Activated CD8-positive, alpha-beta T cell treated with anti-CD3 and anti-CD28 coated beads for 36 hours (primary cell): ENCODE results near the gene ITGA4. TPM values are rescaled to one million over a fixed set of nuclear protein-coding genes. Genes with fewer than 3 reads are reported as not detected.

Experiments used
- ATAC-seq: fragments of 200-7000 bp; cut with Tn5 transposase; one replicate; pipeline ENCODE4 v1.10.0; 2021; ENCODE audit warnings: mild to moderate bottlenecking, moderate library complexity
- CTCF ChIA-PET: fragments of 350-600 bp; sonication (Branson Sonifier 250); formaldehyde crosslinking; loops from one replicate; lab custom pipeline; 2021; ENCODE audit warnings: antibody characterized with exemption; lab: Charles Lee
- POLR2A ChIA-PET: fragments of 350-600 bp; sonication (Branson Sonifier 250); formaldehyde crosslinking; loops from one replicate; lab custom pipeline; 2021; ENCODE audit warnings: antibody characterized with exemption; lab: Charles Lee
- DNase-seq: peaks from one replicate; pipeline ENCODE4 v3.0.0-alpha.2; 2020
- H3K27ac Mint-ChIP-seq: one replicate; pipeline ENCODE4 v1.8.0; 2021; ENCODE audit warnings: mild to moderate bottlenecking, mixed read lengths
- H3K27me3 Mint-ChIP-seq: one replicate; pipeline ENCODE4 v1.8.0; 2021; ENCODE audit warnings: mixed read lengths
- H3K36me3 Mint-ChIP-seq: one replicate; pipeline ENCODE4 v1.8.0; 2021; ENCODE audit warnings: low read depth, mixed read lengths
- H3K4me1 Mint-ChIP-seq: one replicate; pipeline ENCODE4 v1.8.0; 2021; ENCODE audit warnings: low read depth, mixed read lengths
- H3K4me3 Mint-ChIP-seq: one replicate; pipeline ENCODE4 v1.8.0; 2021; ENCODE audit warnings: mild to moderate bottlenecking, moderate library complexity, mixed read lengths
- H3K9me3 Mint-ChIP-seq: one replicate; pipeline ENCODE4 v1.8.0; 2021; ENCODE audit warnings: mixed read lengths
- intact Hi-C: fragments of 100-400 bp; cut with micrococcal nuclease; formaldehyde crosslinking; loops from one replicate; pipeline ENCODE4 v1.10.0; 2022
- total RNA-seq, 2 experiments: library from RNA; stranded (reverse); gene quantifications; one replicate each; pipeline ENCODE4 v1.2.3, GENCODE V29; 2021
- TF ChIP-seq, protein P1 (sequence below): fragments of 200-600 bp; IDR thresholded peaks from one replicate; pipeline ENCODE4 v1.8.0; 2022; ENCODE audit warnings: antibody characterized with exemption, mild to moderate bottlenecking

Gene ITGA4
- total RNA-seq, 2 experiments from 2014 or later: 61.6 to 64.5 TPM

DNA sequence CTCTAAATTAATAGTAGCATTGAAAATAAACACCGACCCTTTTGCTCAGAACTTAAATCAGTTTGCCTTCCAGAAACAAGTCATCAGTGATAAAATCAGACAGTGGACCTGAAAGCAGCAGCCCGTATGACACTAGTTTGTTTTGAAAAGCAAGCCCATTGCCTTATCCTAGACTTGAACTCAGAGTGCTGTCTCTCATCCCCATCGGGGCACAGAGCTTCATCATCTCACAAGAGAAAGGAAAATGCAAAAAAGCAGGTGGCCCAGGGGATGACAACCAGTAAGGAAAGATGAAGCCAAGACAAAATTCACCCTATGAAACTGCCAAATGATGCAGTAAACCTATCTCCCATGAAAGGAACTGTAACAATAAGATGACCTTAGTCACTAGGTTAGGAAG, 128.5 kb downstream of the ITGA4 start:
- no peak for ATAC-seq
- intact Hi-C loops: no loop called here
- Mint-ChIP-seq H3K9me3 (no peaks in the 10 kb centered on the region), H3K27me3 (peaks cover 7% of the 10 kb centered on the region), H3K36me3 (no peaks in the 10 kb centered on the region), H3K4me1 (peaks cover 14% of the 10 kb centered on the region), H3K27ac (no peak overlapping the region), H3K4me3 (no peak overlapping the region)
- ChIA-PET POLR2A (no interaction called here), CTCF (interaction anchor here (1.2 to 1.3 kb wide), 2 partner anchors 12 to 14 kb away, joined by 3 to 4 read pairs; no protein-coding TSS in a partner anchor)
- TF ChIP-seq, protein P1, sequence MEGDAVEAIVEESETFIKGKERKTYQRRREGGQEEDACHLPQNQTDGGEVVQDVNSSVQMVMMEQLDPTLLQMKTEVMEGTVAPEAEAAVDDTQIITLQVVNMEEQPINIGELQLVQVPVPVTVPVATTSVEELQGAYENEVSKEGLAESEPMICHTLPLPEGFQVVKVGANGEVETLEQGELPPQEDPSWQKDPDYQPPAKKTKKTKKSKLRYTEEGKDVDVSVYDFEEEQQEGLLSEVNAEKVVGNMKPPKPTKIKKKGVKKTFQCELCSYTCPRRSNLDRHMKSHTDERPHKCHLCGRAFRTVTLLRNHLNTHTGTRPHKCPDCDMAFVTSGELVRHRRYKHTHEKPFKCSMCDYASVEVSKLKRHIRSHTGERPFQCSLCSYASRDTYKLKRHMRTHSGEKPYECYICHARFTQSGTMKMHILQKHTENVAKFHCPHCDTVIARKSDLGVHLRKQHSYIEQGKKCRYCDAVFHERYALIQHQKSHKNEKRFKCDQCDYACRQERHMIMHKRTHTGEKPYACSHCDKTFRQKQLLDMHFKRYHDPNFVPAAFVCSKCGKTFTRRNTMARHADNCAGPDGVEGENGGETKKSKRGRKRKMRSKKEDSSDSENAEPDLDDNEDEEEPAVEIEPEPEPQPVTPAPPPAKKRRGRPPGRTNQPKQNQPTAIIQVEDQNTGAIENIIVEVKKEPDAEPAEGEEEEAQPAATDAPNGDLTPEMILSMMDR: no peak
- no peak for DNase-seq

Other genes starting within 250 kb of the ITGA4 start
- under 1 TPM; 0.11 to 0.20 TPM for gene CERKL, start 199.7 kb downstream of the ITGA4 start, total RNA-seq
- gene NEUROD1, start 223.1 kb downstream of the ITGA4 start, total RNA-seq: not detected